ENCODE results near the gene PALLD. TPM values are rescaled to one million over a fixed set of nuclear protein-coding genes. Genes with fewer than 3 reads are reported as not detected.
"Not testable (repeated sequence)": the region's sequence is repeated elsewhere in the genome, so short reads cannot be mapped to it uniquely, and the experiment has no call there.

The PALLD gene
- polyA plus RNA-seq, 4 donors = 85.8 to 252 (median 188) TPM

GRCh38 chr4:168802222-168802621 is 305.4 kb downstream of the PALLD start:
- DNase-seq (ENCODE audit: low read depth in 4 of 4, low spot score in 3 of 4) = no peak

- DNase-seq (ENCODE audit: low read depth in 4 of 4, low spot score in 3 of 4) = not testable (repeated sequence)
Observed at GRCh38 chr4:168803052-168803451, 306.2 kb downstream of the PALLD start.

GRCh38 chr4:168803732-168804131 is 306.9 kb downstream of the PALLD start:
- DNase-seq (ENCODE audit: low read depth in 4 of 4, low spot score in 3 of 4) = no peak

- DNase-seq (ENCODE audit: low read depth in 4 of 4, low spot score in 3 of 4) = no peak
Observed at GRCh38 chr4:168804146-168804545, 307.3 kb downstream of the PALLD start.

- no peak for DNase-seq (ENCODE audit: low read depth in 4 of 4, low spot score in 3 of 4)
Observed at GRCh38 chr4:168805341-168805740, 308.5 kb downstream of the PALLD start.

- DNase-seq (ENCODE audit: low read depth in 4 of 4, low spot score in 3 of 4) = not testable (repeated sequence)
Observed at GRCh38 chr4:168806247-168806646, 309.4 kb downstream of the PALLD start.

- no peak for DNase-seq (ENCODE audit: low read depth in 4 of 4, low spot score in 3 of 4)
Observed at GRCh38 chr4:168811207-168811606, 314.4 kb downstream of the PALLD start.

- no peak for DNase-seq (ENCODE audit: low read depth in 4 of 4, low spot score in 3 of 4)
Observed at GRCh38 chr4:168811786-168812651, 315.2 kb downstream of the PALLD start.

- no peak for DNase-seq (ENCODE audit: low read depth in 4 of 4, low spot score in 3 of 4)
Observed at GRCh38 chr4:168812806-168813205, 316.0 kb downstream of the PALLD start.

GRCh38 chr4:168813890-168814289 is 317.0 kb downstream of the PALLD start:
- no peak for DNase-seq (ENCODE audit: low read depth in 4 of 4, low spot score in 3 of 4)

GRCh38 chr4:168815379-168816345 is 318.8 kb downstream of the PALLD start:
- DNase-seq (ENCODE audit: low read depth in 4 of 4, low spot score in 3 of 4) = no peak

GRCh38 chr4:168817370-168817769 is 320.5 kb downstream of the PALLD start:
- no peak for DNase-seq (ENCODE audit: low read depth in 4 of 4, low spot score in 3 of 4)

GRCh38 chr4:168822481-168822880 is 325.6 kb downstream of the PALLD start:
- no peak for DNase-seq (ENCODE audit: low read depth in 4 of 4, low spot score in 3 of 4)

GRCh38 chr4:168825975-168826374 is 329.1 kb downstream of the PALLD start:
- no peak for DNase-seq (ENCODE audit: low read depth in 4 of 4, low spot score in 3 of 4)

- DNase-seq (ENCODE audit: low read depth in 4 of 4, low spot score in 3 of 4) = no peak
Observed at GRCh38 chr4:168826620-168827019, 329.8 kb downstream of the PALLD start.

GRCh38 chr4:168830777-168831512 is 334.1 kb downstream of the PALLD start:
- no peak for DNase-seq (ENCODE audit: low read depth in 4 of 4, low spot score in 3 of 4)

- DNase-seq (ENCODE audit: low read depth in 4 of 4, low spot score in 3 of 4) = peak in 1 of 4 donors; percentile 50
Observed at GRCh38 chr4:168831585-168831918, 334.7 kb downstream of the PALLD start.

GRCh38 chr4:168831919-168832762 is 335.3 kb downstream of the PALLD start:
- DNase-seq (ENCODE audit: low read depth in 4 of 4, low spot score in 3 of 4) = peak; percentile 44 to 76 (median 72)

GRCh38 chr4:168832763-168833575 is 336.1 kb downstream of the PALLD start:
- DNase-seq (ENCODE audit: low read depth in 4 of 4, low spot score in 3 of 4) = no peak
